GOT3 (cell line): Measurements from ENCODE around the gene CD22.
"Not testable (repeated sequence)": the region's sequence is repeated elsewhere in the genome, so short reads cannot be mapped to it uniquely, and the experiment has no call there.

Experiments used
- DNase-seq: peaks from one replicate; lab custom pipeline; 2025; ENCODE audit warnings: mixed read lengths; lab: John Stamatoyannopoulos, UW

Gene CD22

GRCh38 chr19:35359395-35359794 lies 30.4 kb downstream of the CD22 start:
- not testable (repeated sequence) for DNase-seq

GRCh38 chr19:35360081-35360480 lies 31.1 kb downstream of the CD22 start:
- not testable (repeated sequence) for DNase-seq

GRCh38 chr19:35360880-35361420 lies 32.0 kb downstream of the CD22 start:
- DNase-seq = no peak

GRCh38 chr19:35362261-35363000 lies 33.4 kb downstream of the CD22 start:
- DNase-seq = no peak

GRCh38 chr19:35363001-35363590 lies 34.1 kb downstream of the CD22 start:
- no peak for DNase-seq

DNA sequence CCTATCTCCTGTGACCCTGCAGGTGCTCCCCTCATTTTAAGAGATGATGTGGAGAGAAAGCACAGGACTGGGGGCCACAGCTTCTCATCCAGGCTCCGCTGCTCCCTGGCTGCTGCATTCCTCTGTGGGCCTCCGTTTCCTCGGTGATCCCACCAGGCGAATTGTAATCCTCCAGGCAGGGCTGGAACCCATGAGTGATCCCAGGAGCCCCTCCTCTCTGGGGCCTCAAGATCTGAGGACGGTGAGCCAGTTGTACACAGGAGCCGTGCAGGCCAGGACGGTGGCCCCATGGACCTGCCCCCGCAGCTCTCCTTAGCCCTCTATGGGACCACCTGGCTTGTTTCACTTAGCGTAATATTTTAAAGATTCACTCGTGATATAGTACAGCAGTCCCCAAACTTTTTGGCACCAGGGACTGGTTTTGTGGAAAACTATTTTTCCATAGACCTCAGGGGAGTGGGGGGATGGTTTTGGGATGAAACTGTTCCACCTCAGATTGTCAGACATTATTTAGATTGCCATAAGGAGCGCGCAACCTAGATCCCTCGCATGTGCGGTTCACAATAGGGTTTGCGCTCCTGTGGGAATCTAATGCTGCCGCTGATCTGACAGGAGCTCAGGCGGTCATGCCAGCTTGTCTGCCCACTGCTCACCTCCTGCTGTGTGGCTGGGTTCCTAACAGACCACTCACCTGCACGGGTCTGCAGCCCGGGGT lies 34.9 kb downstream of the CD22 start:
- DNase-seq = no peak

- no peak for DNase-seq
These were observed 36.3 kb downstream of the CD22 start for GRCh38 chr19:35365303-35365702.

DNA sequence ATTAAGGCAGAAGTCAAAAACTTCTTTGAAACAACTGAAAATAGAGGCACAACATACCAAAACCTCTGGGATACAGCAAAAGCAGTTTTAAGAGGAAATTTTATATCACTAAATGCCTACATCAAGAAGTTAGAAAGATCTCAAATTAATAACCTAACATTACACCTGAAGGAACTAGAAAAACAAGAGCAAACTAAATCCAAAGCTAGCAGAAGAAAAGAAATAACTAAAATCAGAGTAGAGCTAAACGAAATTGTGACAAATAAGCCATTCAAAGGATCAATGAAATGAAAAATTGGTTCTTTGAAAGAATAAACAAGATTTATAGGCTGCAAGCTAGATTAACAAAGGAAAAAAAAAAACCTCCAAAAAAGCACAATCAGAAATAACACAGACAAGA lies 39.4 kb downstream of the CD22 start:
- DNase-seq = no peak

- DNase-seq = no peak
These were observed 40.5 kb downstream of the CD22 start for GRCh38 chr19:35369522-35369921.

- no peak for DNase-seq
These were observed 41.7 kb downstream of the CD22 start, which contains the start of gene GPR42 for GRCh38 chr19:35370722-35371121. GPR42 (plus strand) TSS chr19:35371068; CDS start chr19:35371360, 292 bp downstream.

DNA sequence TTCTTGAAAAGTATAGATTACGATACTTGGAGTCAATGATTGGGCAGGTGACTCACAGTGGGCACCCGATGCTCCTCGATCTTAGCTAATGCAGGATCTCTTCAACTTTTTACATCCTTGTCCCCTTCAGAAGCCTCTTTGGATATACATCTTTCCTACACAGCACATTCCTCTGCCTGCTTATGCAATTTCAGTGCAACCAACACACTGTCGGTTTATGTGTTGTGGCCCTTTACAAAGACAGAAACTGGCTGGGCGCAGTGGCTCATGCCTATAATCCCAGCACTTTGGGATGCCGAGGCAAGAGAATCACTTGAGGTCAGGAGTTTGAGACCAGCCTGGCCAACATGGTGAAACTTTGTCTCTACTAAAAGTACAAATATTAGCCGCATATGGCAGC lies 44.5 kb downstream of the CD22 start:
- no peak for DNase-seq

DNA sequence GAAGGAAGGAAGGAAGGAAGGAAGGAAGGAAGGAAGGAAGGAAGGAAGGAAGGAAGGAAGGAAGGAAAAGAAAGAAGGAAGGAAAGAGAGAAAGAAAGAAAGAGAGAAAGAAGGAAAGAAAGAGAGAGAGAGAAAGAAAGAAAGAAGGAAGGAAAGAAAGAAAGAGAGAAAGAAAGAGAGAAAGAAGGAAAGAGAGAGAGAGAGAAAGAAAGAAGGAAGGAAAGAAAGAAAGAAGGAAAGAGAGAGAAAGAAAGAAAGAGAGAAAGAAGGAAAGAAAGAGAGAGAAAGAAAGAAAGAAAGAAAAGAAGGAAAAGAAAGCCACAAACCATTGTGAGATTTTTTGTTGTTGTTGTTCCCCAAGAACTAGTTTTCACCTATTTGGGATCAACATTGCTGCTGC lies 45.0 kb downstream of the CD22 start:
- not testable (repeated sequence) for DNase-seq

- DNase-seq = no peak
These were observed 46.7 kb downstream of the CD22 start for GRCh38 chr19:35375505-35376307.

DNA sequence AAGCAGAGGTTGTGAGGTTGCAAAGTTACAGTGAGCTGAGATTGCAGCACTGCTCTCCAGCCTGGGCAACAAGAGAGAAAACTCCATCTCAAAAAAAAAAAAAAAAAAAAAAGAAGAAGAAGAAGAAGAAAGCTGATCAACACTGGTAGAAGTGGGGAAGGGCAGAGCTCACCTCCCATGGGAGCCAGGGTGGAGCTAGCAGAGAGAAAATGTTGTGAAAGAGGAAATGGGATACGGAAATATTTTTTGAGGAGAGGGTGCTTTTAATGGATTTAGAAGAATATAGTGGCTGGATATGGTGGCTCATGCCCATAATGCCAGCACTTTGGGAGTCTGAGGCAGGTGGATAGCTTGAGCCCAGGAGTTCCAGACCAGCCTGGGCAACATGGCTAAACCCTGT lies 48.7 kb downstream of the CD22 start:
- no peak for DNase-seq

DNA sequence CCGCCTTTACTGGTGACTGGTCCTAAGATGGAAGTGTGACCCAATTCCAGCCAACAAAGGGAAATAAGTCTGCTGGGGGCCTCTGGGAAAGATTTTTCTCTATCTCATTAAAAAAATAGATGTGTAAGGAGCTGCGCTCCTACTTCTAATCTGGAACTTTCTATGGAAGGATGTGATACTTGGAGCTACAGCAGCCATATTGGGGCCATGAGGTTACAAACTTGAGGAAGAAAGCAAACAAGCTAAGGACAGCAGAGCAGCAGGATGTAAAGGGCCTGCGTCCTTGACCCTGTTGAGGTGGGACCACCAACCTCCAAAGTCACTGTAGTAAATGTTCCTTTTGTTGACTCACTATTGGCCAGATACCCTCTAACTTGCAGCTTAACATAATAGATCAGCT lies 49.4 kb downstream of the CD22 start:
- DNase-seq = no peak

GRCh38 chr19:35379545-35379944 lies 50.6 kb downstream of the CD22 start:
- DNase-seq = not testable (repeated sequence)

- DNase-seq = no peak
These were observed 51.0 kb downstream of the CD22 start for GRCh38 chr19:35379992-35380391.

GRCh38 chr19:35380450-35381124 lies 51.6 kb downstream of the CD22 start:
- DNase-seq = no peak

DNA sequence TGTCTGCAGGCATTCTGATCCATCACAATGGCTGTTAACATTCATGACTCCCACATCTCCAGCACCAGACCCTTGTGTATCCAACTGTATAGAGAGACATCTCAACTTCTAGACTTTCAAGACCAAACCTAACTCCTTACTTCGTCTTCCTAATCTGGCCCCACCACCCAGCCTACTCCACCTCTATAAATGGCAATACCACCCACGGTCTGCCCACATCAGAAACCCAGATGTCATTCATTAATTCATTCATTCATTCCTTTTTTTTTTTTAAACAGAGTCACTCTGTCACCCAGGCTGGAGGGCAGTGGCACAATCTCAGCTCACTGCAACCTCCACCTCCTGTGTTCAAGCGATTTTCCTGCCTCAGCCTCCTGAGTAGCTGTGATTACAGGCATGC lies 52.3 kb downstream of the CD22 start:
- no peak for DNase-seq

DNA sequence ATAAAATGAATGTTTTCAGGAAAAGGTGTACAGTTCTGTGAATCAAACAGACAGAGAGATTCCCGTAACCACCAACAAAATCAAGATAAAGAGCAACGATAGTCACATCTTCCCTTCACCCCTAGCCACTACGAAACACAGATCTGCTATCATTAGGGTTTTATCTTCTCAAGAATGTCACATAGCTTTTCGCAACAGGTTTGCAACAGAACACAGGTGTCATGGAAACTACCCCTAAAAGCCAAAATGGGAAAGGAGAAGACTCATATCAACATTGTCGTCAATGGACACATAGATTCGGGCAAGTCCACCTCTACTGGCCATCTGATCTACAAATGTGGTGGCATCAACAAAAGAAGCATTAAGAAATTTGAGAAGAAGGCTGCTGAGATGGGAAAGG lies 52.9 kb downstream of the CD22 start:
- no peak for DNase-seq

GRCh38 chr19:35383536-35383935 lies 54.5 kb downstream of the CD22 start:
- no peak for DNase-seq
